Activated CD8-positive, alpha-beta memory T cell treated with anti-CD3 and anti-CD28 coated beads, Interleukin-2, amount 50 U/mL, for 24 hours (primary cell): ENCODE data around the gene KIF13A.

Source experiments
- DNase-seq: peaks from one replicate; pipeline ENCODE4 v3.0.0-alpha.2; 2020; ENCODE audit errors: extremely low read depth

KIF13A gene

DNA sequence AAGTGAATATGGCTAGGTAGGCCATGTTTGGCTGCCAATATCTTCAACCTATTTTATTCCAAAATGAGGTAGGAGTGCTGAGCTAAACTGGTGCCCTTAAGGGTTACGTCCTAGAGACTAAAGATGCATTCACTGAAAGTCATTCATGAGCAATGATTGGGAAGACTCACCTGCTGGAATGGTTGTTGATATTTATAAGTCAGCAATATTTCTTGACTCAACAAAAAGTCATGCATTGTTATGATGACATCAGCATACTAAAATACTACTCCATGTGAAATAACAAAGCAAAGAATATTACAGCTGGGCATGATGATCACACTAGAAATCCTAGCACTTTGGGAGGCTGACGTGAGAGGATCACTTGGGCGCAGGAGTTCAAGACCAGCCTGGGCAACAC, 263.1 kb downstream of the KIF13A start:
- no peak for DNase-seq

- DNase-seq: no peak
These were observed 265.8 kb downstream of the KIF13A start for GRCh38 chr6:17721671-17722070.

DNA sequence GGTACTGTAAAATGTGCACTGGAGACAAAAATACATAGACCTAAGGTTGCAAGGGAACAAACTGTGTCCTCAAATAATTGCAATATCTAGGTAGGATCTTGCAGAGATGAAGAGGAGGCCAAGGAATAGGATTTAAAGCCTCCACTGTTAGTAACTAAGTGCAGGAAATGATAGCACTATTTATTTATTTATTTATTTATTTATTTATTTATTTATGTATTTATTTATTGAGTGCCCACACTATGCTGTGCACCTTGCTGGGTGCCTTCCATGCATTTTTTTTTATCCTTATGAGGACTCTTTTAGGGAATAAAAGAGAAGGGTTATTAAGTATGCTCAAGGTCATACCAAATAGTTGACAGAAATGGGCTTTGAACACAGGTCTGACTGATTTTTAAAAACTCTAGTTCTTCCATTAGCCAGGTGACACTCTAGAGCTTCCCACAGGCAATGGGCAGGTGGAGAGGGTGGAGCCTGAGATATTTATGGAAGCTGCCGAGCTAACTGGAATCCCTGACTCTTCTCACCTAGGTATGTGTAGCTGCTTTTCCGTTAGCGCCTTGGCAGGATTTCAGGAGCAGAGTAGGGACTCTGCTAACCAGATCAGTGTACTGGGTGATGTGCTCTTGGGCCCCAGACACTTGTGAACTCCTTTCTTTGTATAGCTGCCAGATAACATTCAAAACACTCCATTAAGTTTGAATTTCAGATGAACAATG, 268.0 kb downstream of the KIF13A start:
- no peak for DNase-seq

- no peak for DNase-seq
These were observed 271.2 kb downstream of the KIF13A start for GRCh38 chr6:17716221-17716620.

DNA sequence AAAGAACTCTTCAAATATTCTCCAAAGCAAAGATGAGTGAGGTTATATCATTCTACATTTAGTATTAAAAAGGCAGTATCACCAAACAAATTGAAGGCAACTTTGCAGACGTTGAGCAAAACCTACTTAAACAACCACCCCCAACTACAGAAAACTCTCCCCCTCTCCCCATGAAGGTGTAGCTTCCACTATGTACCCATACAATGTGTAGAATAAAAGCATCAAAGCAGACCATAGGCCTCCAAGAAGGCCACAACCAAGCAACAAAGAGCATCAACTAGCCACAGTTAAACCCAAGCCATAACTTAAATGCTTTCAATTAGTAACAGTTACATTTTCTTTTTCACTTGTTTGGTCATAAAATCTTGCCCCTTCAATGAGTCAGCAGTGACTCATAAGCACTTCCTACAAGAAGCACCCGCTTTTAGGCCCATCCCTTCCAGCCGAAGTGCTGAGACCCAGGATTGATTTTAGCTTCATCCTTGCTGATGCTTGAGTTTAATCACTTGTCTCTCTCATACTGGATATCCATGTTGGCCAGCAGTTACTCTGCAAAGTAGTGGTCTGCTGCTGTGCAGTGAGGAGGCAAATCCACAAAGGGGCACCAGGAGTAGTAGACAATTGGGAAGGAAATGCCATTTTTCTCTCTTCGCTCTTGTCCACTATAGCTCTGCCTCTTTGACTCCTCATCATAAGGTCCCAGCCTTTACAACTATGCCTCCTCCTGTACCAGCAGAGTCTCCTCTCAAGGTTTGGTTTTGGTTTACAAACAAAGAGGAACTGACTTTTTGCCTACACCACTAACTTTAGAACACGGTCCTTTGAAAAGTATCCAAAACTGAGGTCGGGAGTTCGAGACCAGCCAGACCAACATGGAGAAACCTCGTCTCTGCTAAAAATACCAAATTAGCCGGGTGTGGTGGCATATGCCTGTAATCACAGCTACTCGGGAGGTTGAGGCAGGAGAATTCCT, 272.3 kb downstream of the KIF13A start:
- no peak for DNase-seq

DNA sequence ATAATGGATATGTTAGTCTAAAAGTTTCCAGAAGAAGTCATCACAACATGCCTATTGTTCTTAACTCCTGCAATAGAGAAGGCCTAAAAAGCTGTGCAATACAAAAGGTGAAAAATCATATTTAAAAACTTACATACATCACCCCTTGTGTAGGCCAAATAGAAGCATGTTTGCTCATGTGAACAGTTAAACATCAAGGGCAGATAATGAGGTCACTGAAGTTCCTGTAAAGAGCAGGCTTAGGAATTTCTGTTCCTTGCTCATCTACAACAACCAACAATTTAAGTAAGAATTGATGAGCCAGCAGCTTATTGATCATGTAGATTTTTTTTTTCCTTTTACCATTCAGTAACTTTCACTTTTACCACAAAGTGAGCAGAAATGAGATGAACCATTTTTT, 273.3 kb downstream of the KIF13A start:
- DNase-seq: no peak

DNA sequence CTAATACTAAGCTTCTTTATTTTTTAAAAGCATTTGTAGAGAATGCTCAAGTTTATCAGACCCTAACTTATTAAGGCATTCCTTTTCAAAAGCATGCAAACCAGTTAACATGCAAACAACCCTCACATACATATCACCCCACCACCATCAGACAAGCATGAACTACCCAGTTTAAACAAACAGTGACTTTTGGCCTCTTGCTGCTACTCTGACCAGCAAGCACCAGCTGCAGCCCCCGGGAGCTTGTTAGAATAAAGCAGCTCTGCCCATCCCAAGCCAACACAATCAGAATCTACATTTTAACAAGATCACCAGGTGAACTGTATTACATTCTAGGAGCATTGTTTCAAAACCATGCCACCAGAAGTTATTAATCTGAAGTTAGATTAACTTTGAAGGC, 274.9 kb downstream of the KIF13A start:
- no peak for DNase-seq

DNA sequence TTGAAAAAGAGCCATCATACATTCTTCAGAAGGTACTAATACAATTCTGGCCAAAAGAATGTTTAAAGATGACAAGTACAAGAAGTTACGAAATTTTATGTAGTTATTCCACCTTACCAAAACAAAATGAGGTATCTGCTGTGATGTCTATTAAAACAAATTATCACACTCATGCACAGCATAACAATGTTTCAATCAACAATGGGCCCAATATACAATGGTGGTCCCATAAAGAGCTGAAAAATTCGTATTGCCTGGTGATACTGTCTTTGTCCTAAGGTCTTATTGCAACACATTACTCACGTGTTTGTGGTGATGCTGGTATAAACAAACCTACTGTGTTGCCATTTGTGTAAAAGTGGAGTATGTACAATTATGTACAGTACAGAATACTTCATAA, 277.1 kb downstream of the KIF13A start:
- DNase-seq: no peak

- no peak for DNase-seq
These were observed 278.0 kb downstream of the KIF13A start for GRCh38 chr6:17709476-17709875.
